GM12878 (cell line): ENCODE data around the gene NAA30. TPM values are rescaled to one million over a fixed set of nuclear protein-coding genes. Genes with fewer than 3 reads are reported as not detected.

Experiments
- ATAC-seq: fragments of 200-7000 bp; cut with Tn5 transposase; 3 replicates; pipeline ENCODE4 v1.9.1; 2020; ENCODE audit warnings: mild to moderate bottlenecking, moderate library complexity
- BruUV-seq: library from RNA; stranded (reverse); fragments of 400-500 nt; replicated peaks from 2 replicates; lab custom pipeline; 2021; lab: Mats Ljungman, UMichigan
- CTCF ChIA-PET: fragments of 300-600 bp; sonication (Branson Sonifier 250); formaldehyde crosslinking; extraction: SDS; loops from one replicate; lab custom pipeline; 2021; ENCODE audit warnings: inconsistent platforms; lab: Yijun Ruan, JAX
- POLR2A ChIA-PET: fragments of 350-600 bp; formaldehyde crosslinking; extraction: SDS; loops from one replicate; lab custom pipeline; 2021; ENCODE audit warnings: inconsistent platforms; lab: Charles Lee
- RAD21 ChIA-PET: fragments of 300-600 bp; sonication (Branson Sonifier 250); formaldehyde crosslinking; loops from one replicate; lab custom pipeline; 2023; ENCODE audit warnings: antibody characterized with exemption; ENCODE audit not compliant: unreplicated experiment; lab: Charles Lee
- SMC1A ChIA-PET: fragments of 300-600 bp; sonication (Branson Sonifier 250); formaldehyde crosslinking; loops from one replicate; lab custom pipeline; 2023; ENCODE audit not compliant: unreplicated experiment, uncharacterized antibody; lab: Charles Lee
- DNase-seq: peaks from one replicate; pipeline ENCODE4 v3.0.0-alpha.2; 2011; ENCODE audit warnings: low read depth, low spot score
- FAIRE-seq: peaks from 3 replicates; lab custom pipeline; 2011; peaks lifted over from hg19 to GRCh38; lab: Jason Lieb, UNC
- H2AFZ ChIP-seq: 2 replicates; pipeline ENCODE4 v1.6.0; 2011; ENCODE audit warnings: low read depth, low read length, control low read depth; ENCODE audit not compliant: control insufficient read depth
- H3K27ac ChIP-seq: 2 replicates; pipeline ENCODE4 v1.5.1; 2011; ENCODE audit warnings: control low read depth; ENCODE audit not compliant: control insufficient read depth, insufficient read depth
- H3K27me3 ChIP-seq, 2 experiments: replicated peaks in 1 of 2; 2 replicates each; pipeline versions ENCODE4 v1.6.0 to v1.6.1; 2011; ENCODE audit warnings: low read length in 1 of 2; ENCODE audit not compliant: control insufficient read depth in 2 of 2, insufficient read depth in 2 of 2
- H3K36me3 ChIP-seq, 2 experiments: 2 replicates each; pipeline ENCODE4 v1.5.1; 2011; ENCODE audit warnings: low read length in 1 of 2; ENCODE audit not compliant: control insufficient read depth in 2 of 2, insufficient read depth in 2 of 2
- H3K4me1 ChIP-seq: 2 replicates; pipeline ENCODE4 v1.6.1; 2011; ENCODE audit warnings: mild to moderate bottlenecking, low read length, moderate library complexity, mixed read lengths; ENCODE audit not compliant: control insufficient read depth, insufficient read depth
- H3K4me2 ChIP-seq: 2 replicates; pipeline ENCODE4 v1.6.0; 2011; ENCODE audit warnings: control low read depth; ENCODE audit not compliant: control insufficient read depth, insufficient read depth
- H3K4me3 ChIP-seq: fragments of 200-600 bp; sonication (generic); 2 replicates; pipeline ENCODE4 v1.5.1; 2016
- H3K79me2 ChIP-seq: 2 replicates; pipeline ENCODE4 v1.6.0; 2011; ENCODE audit warnings: low read length; ENCODE audit not compliant: control insufficient read depth, insufficient read depth
- H3K9ac ChIP-seq: 2 replicates; pipeline ENCODE4 v1.8.0; 2011; ENCODE audit warnings: low read length, control low read depth, mixed read lengths; ENCODE audit not compliant: control insufficient read depth, insufficient read depth
- H3K9me3 ChIP-seq: replicated peaks from 3 replicates; pipeline ENCODE4 v1.5.1; 2011; ENCODE audit warnings: mild to moderate bottlenecking, low read length; ENCODE audit not compliant: control insufficient read depth, insufficient read depth
- H4K20me1 ChIP-seq: 2 replicates; pipeline ENCODE4 v1.6.0; 2011; ENCODE audit not compliant: control insufficient read depth, insufficient read depth
- ATF7 ChIP-seq: fragments of 450-650 bp; IDR thresholded peaks from 2 replicates; pipeline ENCODE4 v1.6.1; 2016; ENCODE audit warnings: low read depth, mild to moderate bottlenecking
- CBX3 ChIP-seq: fragments of 200-600 bp; sonication (generic); IDR thresholded peaks from 2 replicates; pipeline ENCODE4 v1.6.1; 2016; ENCODE audit warnings: low read depth, borderline replicate concordance
- CTCF ChIP-seq, 3 experiments: IDR thresholded peaks in 2 of 3; conservative IDR thresholded peaks in 1 of 3; 2 replicates each; pipeline ENCODE4 v1.5.1; 2011; ENCODE audit warnings: low read depth in 3 of 3, low read length in 3 of 3, mild to moderate bottlenecking in 3 of 3, control low read depth in 2 of 3, moderate library complexity in 2 of 3, inconsistent platforms in 1 of 3, mixed read lengths in 1 of 3; ENCODE audit not compliant: control insufficient read depth in 2 of 3, insufficient read depth in 1 of 3; ENCODE audit errors: extremely low read depth in 1 of 3
- EED ChIP-seq: sonication (generic); IDR thresholded peaks from 2 replicates; pipeline ENCODE4 v1.6.1; 2016; ENCODE audit warnings: antibody characterized with exemption, low read depth
- ESRRA ChIP-seq: IDR thresholded peaks from 2 replicates; pipeline ENCODE4 v1.6.1; 2012; ENCODE audit warnings: mild to moderate bottlenecking, low read length, improper control_type of control experiment
- RBBP5 ChIP-seq: fragments of 200-600 bp; sonication (generic); conservative IDR thresholded peaks from 2 replicates; pipeline ENCODE4 v1.6.1; 2016
- RCOR1 ChIP-seq: conservative IDR thresholded peaks from 2 replicates; pipeline ENCODE4 v1.6.1; 2012; ENCODE audit warnings: low read depth, low read length, improper control_type of control experiment
- TBL1XR1 ChIP-seq: IDR thresholded peaks from 2 replicates; pipeline ENCODE4 v1.6.1; 2012; ENCODE audit warnings: low read depth, low read length, improper control_type of control experiment
- ZNF274 ChIP-seq: IDR thresholded peaks from one replicate; pipeline ENCODE4 v1.8.0; 2011; ENCODE audit not compliant: insufficient read length, insufficient read depth
- WGBS: methylation state at CpG from one replicate; pipeline ENCODE4 v1.1.6; 2016; ENCODE audit warnings: low lambda C conversion rate; ENCODE audit not compliant: insufficient replicate concordance, insufficient coverage; ENCODE audit errors: missing lambda C conversion rate; 5-methylcytosine and 5-hydroxymethylcytosine counted together
- in situ Hi-C: fragments of 300-500 bp; cut with MboI; formaldehyde crosslinking; loops from 9 replicates; pipeline ENCODE4 v1.14.3; 2018; ENCODE audit warnings: mixed read lengths
- intact Hi-C: fragments of 100-400 bp; cut with micrococcal nuclease; formaldehyde crosslinking; loops from one replicate; pipeline ENCODE4 v1.14.2; 2022; ENCODE audit not compliant: unreplicated experiment
- polyA plus RNA-seq, 11 experiments: library from polyadenylated mRNA; depleted of rRNA in 4 of 11; unstranded in 6 of 11; stranded (reverse) in 5 of 11; fragments of >200 nt; fragmentation: Nextera tagmentation in 4 of 11; fragmentation: Illumina TruSeq in 1 of 11; extraction: Ambion mirVana in 4 of 11; extraction: Trizol in 1 of 11; gene quantifications; 1 replicate in 1 of 11; 2 replicates in 10 of 11; pipeline versions ENCODE4 v1.2.1 to v1.2.3, GENCODE V29; 2011 to 2016; ENCODE audit warnings: inconsistent platforms in 2 of 11, missing spikeins in 2 of 11, low read depth in 1 of 11
- total RNA-seq, 4 experiments: library from RNA; depleted of rRNA in 3 of 4; stranded (reverse); fragments of >200 nt in 3 of 4; fragmentation: Illumina TruSeq in 1 of 4; extraction: Trizol in 1 of 4; gene quantifications; 2 replicates each; pipeline versions ENCODE4 v1.2.1 to v1.2.3, GENCODE V29; 2013 to 2021
- TF ChIP-seq, protein P1 (sequence below): IDR thresholded peaks from 2 replicates; pipeline ENCODE4 v1.6.1; 2012; ENCODE audit warnings: low read length, inconsistent platforms
- TF ChIP-seq, protein P2 (sequence below): fragments of 450-650 bp; IDR thresholded peaks from 2 replicates; pipeline ENCODE4 v1.6.1; 2016; ENCODE audit warnings: mild to moderate bottlenecking

Gene NAA30
- total and polyA plus RNA-seq, 10 of the 15 experiments (the other 5 are each of a cell fraction or from before 2014, with no cell fraction given): 4.5 to 15.6 (median 10.5) TPM

DNA sequence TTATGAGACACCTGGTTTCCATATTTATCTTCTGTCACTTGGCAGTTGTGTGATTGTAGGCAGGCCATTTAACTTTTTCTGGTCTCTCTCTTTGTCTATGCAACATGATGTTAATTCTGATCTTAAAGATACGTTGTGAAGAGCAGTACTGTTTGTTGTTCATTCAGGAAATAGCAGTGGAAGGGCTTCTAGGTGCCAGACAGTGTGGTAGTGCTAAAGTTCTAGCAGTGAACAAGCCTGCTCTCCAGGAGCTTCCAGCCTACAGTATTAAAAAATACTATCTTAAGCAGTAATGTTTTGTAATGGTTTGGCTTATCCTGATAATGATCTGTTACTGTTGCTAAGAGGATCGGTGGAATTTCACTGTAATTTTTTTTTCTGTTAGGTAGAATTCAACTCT is 15.2 kb downstream of the NAA30 start:
- RAD21 ChIA-PET: no interaction called here

More for the DNA sequence above, 15.2 kb downstream of the NAA30 start:
- no peak overlapping the region for H3K9ac ChIP-seq
- in situ Hi-C loops: no loop called here
- no peak overlapping the region for H3K4me2 ChIP-seq
- intact Hi-C loops: no loop called here
- TF ChIP-seq ATF7: no peak
- no peak for TF ChIP-seq RCOR1
- TF ChIP-seq ZNF274: no peak
- TF ChIP-seq, protein P1, sequence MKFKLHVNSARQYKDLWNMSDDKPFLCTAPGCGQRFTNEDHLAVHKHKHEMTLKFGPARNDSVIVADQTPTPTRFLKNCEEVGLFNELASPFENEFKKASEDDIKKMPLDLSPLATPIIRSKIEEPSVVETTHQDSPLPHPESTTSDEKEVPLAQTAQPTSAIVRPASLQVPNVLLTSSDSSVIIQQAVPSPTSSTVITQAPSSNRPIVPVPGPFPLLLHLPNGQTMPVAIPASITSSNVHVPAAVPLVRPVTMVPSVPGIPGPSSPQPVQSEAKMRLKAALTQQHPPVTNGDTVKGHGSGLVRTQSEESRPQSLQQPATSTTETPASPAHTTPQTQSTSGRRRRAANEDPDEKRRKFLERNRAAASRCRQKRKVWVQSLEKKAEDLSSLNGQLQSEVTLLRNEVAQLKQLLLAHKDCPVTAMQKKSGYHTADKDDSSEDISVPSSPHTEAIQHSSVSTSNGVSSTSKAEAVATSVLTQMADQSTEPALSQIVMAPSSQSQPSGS: no peak
- TF ChIP-seq, protein P2, sequence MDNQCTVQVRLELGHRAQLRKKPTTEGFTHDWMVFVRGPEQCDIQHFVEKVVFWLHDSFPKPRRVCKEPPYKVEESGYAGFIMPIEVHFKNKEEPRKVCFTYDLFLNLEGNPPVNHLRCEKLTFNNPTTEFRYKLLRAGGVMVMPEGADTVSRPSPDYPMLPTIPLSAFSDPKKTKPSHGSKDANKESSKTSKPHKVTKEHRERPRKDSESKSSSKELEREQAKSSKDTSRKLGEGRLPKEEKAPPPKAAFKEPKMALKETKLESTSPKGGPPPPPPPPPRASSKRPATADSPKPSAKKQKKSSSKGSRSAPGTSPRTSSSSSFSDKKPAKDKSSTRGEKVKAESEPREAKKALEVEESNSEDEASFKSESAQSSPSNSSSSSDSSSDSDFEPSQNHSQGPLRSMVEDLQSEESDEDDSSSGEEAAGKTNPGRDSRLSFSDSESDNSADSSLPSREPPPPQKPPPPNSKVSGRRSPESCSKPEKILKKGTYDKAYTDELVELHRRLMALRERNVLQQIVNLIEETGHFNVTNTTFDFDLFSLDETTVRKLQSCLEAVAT: no peak
- no peak for TF ChIP-seq TBL1XR1
- no peak for TF ChIP-seq CBX3
- TF ChIP-seq CTCF (IDR thresholded peaks at IDR 0.05 in 2 of 3, conservative IDR thresholded peaks at IDR 0.05 in 1 of 3; ENCODE audit: control insufficient read depth in 2 of 3, extremely low read depth in 1 of 3, insufficient read depth in 1 of 3, low read depth in 3 of 3, low read length in 3 of 3): no peak
- TF ChIP-seq RBBP5: no peak
- TF ChIP-seq EED: no peak
- TF ChIP-seq ESRRA: no peak
- H3K4me3 ChIP-seq: no peak overlapping the region
- no peak overlapping the region for H3K27ac ChIP-seq
- no peak overlapping the region for H2AFZ ChIP-seq
- SMC1A ChIA-PET: interaction anchor here (0.9 kb wide), 1 partner anchor 12 kb away, joined by 3 read pairs; no protein-coding TSS in a partner anchor
- no peaks in the 10 kb centered on the region; the same call in 1 of the 2 replicates for H3K79me2 ChIP-seq
- ATAC-seq (no peak), FAIRE-seq (no peak), DNase-seq (no peak)
- H3K27me3 ChIP-seq: no peaks in the 10 kb centered on the region
- H3K4me1 ChIP-seq: no peaks in the 10 kb centered on the region
- POLR2A ChIA-PET: no interaction called here
- 100% methylated on average over 2 of the region's 2 CpGs for whole genome bisulfite sequencing
- no TSS peak for BruUV-seq
- H3K36me3 ChIP-seq: peaks cover 0 to 11% of the 10 kb centered on the region in 2 experiments; a peak in 2 of 4 replicates
- CTCF ChIA-PET: no interaction called here
- H4K20me1 ChIP-seq: no peaks in the 10 kb centered on the region
- H3K9me3 ChIP-seq: no peaks in the 10 kb centered on the region
